GM13976 (cell line): ENCODE measurements around the gene ZNF217.
"Not testable (repeated sequence)": the region's sequence is repeated elsewhere in the genome, so short reads cannot be mapped to it uniquely, and the experiment has no call there.

Experiments used
- DNase-seq: peaks from one replicate; pipeline ENCODE4 v3.0.0; 2012; ENCODE audit warnings: low spot score
- in situ Hi-C: fragments of 300-500 bp; cut with MboI; formaldehyde crosslinking; loops from one replicate; pipeline ENCODE4 v1.12.0; 2022; ENCODE audit warnings: low sequenced_read_pairs, mixed read lengths, inconsistent platforms; ENCODE audit not compliant: unreplicated experiment
- TF ChIP-seq, protein P1 (sequence below): IDR thresholded peaks from 2 replicates; pipeline ENCODE4 v1.5.1; 2012; ENCODE audit warnings: borderline replicate concordance, mild to moderate bottlenecking; ENCODE audit not compliant: insufficient read depth; ENCODE audit errors: extremely low read depth, missing control alignments, control extremely low read depth

The ZNF217 gene

DNA sequence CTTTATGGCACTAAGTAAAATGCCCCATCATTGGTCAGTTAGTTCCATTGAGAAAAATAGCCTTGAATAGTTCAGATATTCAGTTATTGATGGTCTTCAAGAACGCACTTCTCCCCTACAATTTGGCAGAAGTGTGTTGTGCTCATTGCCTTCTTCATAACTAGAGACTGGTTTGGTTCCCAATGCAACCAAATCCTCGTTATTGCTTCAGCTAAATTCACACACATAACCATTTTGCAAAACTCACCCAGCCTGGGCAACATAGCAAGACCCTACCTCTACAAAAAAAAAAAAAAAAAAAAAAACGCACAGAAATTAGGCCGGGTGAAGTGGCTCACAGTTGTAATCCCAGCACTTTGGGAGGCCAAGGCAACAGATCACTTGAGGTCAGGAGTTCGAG lies 32.1 kb downstream of the ZNF217 start:
- no peak for DNase-seq
- in situ Hi-C loops, result loop anchor here (25.0 kb wide), 2 partner anchors 501 to 626 kb away; partner anchors contain the start of gene BCAS1
- TF ChIP-seq, protein P1, sequence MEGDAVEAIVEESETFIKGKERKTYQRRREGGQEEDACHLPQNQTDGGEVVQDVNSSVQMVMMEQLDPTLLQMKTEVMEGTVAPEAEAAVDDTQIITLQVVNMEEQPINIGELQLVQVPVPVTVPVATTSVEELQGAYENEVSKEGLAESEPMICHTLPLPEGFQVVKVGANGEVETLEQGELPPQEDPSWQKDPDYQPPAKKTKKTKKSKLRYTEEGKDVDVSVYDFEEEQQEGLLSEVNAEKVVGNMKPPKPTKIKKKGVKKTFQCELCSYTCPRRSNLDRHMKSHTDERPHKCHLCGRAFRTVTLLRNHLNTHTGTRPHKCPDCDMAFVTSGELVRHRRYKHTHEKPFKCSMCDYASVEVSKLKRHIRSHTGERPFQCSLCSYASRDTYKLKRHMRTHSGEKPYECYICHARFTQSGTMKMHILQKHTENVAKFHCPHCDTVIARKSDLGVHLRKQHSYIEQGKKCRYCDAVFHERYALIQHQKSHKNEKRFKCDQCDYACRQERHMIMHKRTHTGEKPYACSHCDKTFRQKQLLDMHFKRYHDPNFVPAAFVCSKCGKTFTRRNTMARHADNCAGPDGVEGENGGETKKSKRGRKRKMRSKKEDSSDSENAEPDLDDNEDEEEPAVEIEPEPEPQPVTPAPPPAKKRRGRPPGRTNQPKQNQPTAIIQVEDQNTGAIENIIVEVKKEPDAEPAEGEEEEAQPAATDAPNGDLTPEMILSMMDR, result no peak

DNA sequence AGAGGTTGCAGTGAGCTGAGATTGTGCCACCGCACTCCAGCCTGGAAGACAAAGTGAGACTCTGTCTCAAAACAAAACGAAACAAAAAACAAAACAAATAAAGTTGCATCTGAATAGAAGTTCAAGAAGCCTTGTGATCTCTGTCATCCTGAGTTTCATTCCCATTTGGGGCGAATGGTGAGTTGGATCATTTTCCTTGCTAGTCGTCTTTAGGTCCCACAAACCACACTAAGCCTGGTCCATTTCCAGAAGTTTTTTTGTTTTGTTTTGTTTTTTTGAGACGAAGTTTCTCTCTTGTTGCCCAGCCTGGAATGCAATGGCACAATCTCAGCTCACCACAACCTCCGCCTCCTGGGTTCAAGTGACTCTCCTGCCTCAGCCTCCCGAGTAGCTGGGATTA lies 33.8 kb downstream of the ZNF217 start:
- TF ChIP-seq, protein P1, result no peak
- in situ Hi-C loops, result loop anchor here (25.0 kb wide), 2 partner anchors 502 to 627 kb away; partner anchors contain the start of gene BCAS1
- no peak for DNase-seq

DNA sequence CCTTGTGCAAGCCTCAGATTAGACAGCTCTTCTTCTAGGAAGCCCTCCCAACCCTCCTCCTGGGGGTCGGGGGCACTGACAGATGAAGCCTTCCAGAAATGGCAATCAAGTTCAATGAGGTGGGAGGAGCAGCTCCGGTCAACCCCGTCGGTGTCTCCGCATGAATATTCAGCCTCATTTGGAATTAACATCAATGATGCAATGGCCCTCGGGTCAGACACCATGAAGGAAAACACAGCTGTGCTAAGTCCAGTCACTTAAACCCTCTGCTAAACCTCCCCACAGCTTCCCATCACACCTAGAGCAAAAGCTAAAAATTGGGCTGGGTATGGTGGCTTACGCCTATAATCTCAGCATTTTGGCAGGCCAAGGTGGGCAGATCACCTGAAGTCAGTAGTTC lies 36.5 kb downstream of the ZNF217 start:
- TF ChIP-seq, protein P1, result no peak
- DNase-seq, result no peak

DNA sequence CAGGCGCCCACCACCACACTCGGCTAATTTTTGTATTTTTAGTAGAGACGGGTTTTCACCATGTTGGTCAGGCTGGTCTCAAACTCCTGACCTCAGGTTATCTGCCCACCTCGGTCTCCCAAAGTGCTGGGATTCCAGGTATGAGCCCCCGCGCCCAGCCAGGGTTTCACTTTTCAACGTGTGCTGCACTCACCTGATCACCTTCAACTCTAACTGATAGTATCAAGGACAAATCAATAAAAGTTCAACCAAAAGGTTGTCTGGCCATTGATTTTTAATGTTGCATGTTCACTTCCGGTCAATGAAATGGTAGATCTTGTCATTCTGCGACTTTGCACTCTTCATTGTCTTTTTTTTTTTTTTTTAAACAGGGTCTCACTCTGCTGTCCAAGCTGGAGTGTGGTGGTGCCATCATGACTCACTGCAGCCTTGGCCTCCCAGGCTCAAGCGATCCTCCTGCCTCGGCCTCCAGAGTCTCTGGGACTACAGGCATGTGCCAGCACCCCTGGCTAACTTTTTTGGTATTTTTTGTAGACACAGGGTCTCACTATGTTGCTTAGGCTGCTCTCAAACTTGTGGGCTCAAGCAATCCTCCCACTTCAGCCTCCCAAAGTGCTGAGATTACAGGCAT lies 37.3 kb downstream of the ZNF217 start:
- in situ Hi-C loops, result loop anchor here (25.0 kb wide), 2 partner anchors 506 to 631 kb away; partner anchors contain the start of gene BCAS1
- TF ChIP-seq, protein P1, result no peak
- no peak for DNase-seq

More for the DNA sequence above, 36.5 kb downstream of the ZNF217 start:
- in situ Hi-C loops, result loop anchor here (25.0 kb wide), 2 partner anchors 505 to 630 kb away; partner anchors contain the start of gene BCAS1

DNA sequence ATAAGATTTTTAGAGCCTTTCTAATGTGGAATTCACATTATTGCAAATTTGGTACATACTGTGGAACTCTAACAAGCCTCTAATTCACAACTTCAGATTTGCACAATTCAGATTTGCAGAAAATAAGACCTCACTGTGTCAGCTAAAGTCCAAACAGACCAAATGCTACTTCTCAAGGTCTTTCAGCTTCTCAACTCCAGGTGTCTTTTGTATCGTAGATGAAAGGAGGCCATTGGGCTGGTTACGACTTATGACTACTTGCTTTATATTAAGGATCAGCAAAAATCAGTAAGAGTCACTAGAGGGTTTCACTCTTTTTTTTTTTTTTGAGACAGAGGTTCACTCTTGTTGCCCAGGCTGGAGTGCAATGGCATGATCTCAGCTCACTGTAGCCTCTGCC lies 37.8 kb downstream of the ZNF217 start:
- in situ Hi-C loops, result loop anchor here (25.0 kb wide), 2 partner anchors 506 to 631 kb away; partner anchors contain the start of gene BCAS1
- TF ChIP-seq, protein P1, result no peak
- DNase-seq, result no peak

DNA sequence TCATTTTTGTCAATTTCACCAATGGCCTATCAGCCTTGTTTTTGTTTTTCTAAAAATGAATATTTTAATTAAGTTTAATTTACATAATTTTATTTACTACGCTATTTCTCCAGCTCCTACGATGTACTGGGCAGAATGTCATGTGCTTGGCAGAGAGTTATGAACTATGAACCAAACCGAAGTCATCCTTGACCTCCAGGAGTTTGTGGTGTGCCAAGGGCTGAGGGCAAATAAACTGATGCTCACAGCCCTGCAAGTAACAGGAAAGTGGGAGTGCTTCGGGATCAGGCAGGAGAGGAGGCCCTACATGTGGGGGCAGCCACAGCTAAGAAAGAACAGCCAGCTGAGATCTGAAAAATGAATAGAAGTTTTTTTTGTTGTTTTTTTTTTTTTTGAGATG lies 38.6 kb downstream of the ZNF217 start:
- DNase-seq, result no peak
- in situ Hi-C loops, result loop anchor here (25.0 kb wide), 2 partner anchors 507 to 632 kb away; partner anchors contain the start of gene BCAS1
- TF ChIP-seq, protein P1, result no peak

DNA sequence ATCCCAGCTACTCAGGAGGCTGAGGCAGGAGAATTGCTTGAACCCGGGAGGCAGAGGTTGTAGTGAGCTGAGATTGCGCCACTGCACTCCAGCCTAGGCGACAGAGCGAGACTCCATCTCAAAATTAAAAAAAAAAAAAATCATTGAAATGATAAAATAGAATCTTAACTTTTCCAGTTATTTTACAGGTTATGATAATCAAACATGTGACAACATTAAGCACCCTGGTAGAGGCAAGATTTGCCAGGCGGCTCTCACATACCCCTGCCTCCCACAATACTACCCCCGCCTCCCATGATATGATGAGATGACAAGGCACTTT lies 41.1 kb downstream of the ZNF217 start:
- DNase-seq, result not testable (repeated sequence)
- in situ Hi-C loops, result loop anchor here (25.0 kb wide), 2 partner anchors 510 to 635 kb away; partner anchors contain the start of gene BCAS1

DNA sequence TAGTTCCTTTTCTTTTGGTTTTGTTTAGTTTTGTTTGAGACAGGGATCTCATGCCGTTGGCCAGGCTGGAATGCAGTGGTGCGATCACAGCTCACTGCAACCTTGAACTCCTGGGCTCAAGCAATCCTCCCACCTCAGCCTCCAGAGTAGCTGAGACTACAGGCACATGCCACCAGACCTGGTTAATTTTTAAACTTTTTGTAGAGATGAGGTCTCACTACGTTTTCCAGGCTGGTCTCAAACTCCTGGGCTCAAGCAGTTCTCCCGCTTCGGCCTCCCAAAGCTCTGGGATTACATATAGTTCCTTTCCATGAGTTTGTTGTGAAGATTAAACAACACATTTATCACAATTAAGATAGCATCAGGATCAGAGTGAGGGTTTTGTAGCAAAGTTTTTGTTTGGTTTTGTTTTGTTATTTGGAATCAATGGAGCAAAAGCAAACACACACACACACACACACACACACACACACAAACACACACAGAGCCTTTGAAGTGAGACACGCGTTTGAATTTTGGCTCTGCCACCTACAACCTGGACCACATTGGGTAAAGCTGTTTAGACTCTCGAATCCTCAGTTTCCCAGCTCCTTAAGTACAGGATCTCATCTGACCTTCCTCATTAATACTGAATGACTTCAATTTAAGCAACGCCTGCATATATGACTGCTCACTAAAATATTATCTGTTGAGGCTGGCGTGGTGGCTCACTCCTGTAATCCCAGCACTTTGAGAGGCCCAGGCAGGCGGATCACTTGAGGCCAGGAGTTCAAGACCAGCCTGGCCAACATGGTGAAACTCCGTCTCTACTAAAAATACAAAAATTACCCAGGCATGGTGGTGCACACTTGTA lies 41.7 kb downstream of the ZNF217 start:
- not testable (repeated sequence) for DNase-seq
- in situ Hi-C loops, result loop anchor here (25.0 kb wide), 2 partner anchors 510 to 635 kb away; partner anchors contain the start of gene BCAS1
